NOMO-1 treated with DMSO at 0.1 percent for 48 hours (cell line): ENCODE results near the gene TIAL1.
"Not testable (repeated sequence)": the region's sequence is repeated elsewhere in the genome, so short reads cannot be mapped to it uniquely, and the experiment has no call there.

Source experiments
- DNase-seq: peaks from one replicate; lab custom pipeline; 2025; ENCODE audit not compliant: unreplicated experiment; lab: John Stamatoyannopoulos, UW

TIAL1 gene

GRCh38 chr10:119614686-119615085 lies 17.9 kb upstream of the TIAL1 start:
- no peak for DNase-seq

- DNase-seq = no peak
Measured at GRCh38 chr10:119613741-119614140, 17.0 kb upstream of the TIAL1 start.

- DNase-seq = no peak
Measured at GRCh38 chr10:119611433-119611832, 14.7 kb upstream of the TIAL1 start.

- DNase-seq = no peak
Measured at GRCh38 chr10:119609516-119609915, 12.8 kb upstream of the TIAL1 start.

GRCh38 chr10:119608316-119609155 lies 11.8 kb upstream of the TIAL1 start:
- DNase-seq = no peak

GRCh38 chr10:119604468-119604867 lies 7.7 kb upstream of the TIAL1 start:
- DNase-seq = no peak

DNA sequence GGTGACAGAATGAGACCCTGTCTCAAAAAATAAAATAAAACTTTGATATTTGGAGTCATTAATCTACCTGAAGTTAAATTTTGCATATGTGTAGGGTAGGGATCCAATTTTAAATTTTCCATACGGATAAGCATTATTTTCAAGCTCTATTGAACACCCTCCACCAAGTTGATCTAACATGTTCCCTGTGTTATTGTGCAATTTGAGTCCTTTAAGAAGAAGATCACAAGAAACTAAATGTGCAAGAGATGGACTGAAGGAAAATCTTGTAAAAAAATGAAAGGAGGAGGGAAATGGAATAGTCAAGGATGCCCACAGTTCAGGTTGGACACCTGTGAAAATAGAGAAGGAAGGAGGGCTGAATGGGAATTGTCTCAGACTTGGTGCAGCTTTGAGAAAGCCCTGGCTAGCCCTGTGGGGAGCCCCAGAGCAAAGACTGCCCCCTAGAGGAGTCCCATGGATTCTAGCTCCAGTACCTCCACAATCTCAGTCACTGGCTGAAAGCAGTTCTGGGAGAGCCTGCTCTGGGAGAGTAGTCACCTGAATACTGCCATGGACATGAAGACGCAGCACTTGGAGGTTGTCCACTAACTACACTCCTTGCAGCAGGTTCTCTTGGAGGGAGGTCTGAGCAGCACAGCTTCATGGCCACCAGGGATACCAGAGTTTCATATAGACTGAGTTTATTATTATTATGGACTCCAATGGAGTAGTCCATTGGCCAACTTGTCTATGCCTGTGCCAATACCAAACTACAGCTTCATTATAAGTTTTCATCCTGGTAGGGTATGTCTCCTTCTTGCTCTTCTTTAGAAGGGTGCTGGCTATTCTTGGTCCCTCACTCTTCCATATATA lies 5.7 kb upstream of the TIAL1 start:
- peak; percentile 29 for DNase-seq

GRCh38 chr10:119598397-119598796 lies 1.6 kb upstream of the TIAL1 start:
- no peak for DNase-seq

GRCh38 chr10:119597405-119598186 lies 832 bp upstream of the TIAL1 start:
- no peak for DNase-seq

GRCh38 chr10:119595676-119596515 lies 868 bp downstream of the TIAL1 start:
- DNase-seq = no peak

- DNase-seq = no peak
Measured at GRCh38 chr10:119595134-119595675, 1.6 kb downstream of the TIAL1 start.

- DNase-seq = no peak
Measured at GRCh38 chr10:119588071-119588470, 8.7 kb downstream of the TIAL1 start.

GRCh38 chr10:119578355-119578754 lies 18.4 kb downstream of the TIAL1 start:
- no peak for DNase-seq

GRCh38 chr10:119575991-119576390 lies 20.8 kb downstream of the TIAL1 start:
- DNase-seq = no peak

DNA sequence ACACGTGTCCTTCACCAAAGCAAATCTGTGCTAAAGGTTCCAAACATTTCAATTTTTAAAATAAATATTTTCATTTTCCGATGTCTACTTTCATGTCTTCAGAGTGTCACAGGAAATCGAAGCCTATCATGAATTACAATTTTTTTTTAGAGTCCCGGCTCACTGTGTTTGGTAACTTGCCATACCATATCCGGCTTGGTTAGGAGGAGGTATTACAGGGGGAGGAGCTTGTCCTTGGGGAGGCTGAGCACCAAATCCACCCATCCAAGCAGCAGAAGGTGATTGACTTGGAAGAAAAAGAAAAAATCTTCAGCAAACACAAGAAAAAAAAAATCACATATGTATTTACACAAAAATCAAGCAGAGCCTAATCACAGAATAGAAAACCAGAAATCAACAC lies 21.3 kb downstream of the TIAL1 start:
- DNase-seq = no peak

DNA sequence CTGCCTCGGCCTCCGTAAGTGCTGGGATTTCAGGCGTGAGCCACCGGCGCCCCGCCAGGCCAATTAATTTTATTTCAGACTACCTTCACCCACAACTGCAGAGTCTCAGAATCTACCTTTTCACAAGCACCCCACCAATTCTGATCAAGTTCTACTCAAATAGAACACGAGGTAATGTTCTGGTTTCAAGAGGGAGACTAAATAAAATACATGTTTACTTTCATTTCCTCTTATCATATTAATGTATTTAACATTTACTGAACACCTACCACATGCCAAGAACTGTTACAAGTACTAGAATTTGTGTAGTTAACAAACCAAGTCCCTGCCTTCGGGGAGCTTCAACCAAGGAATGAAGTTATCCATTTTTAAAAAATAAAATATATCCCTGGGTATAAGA lies 28.8 kb downstream of the TIAL1 start:
- DNase-seq = no peak

GRCh38 chr10:119562097-119562496 lies 34.7 kb downstream of the TIAL1 start:
- no peak for DNase-seq

DNA sequence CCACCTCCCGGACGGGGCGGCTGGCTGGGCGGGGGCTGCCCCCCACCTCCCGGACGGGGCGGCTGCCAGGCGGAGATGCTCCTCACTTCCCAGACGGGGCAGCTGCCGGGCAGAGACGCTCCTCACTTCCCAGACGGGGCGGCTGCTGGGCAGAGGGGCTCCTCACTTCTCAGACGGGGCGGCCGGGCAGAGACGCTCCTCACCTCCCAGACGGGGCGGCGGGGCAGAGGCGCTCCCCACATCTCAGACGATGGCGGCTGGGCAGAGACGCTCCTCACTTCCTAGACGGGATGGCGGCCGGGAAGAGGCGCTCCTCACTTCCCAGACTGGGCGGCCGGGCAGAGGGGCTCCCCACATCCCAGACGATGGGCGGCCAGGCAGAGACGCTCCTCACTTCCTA lies 37.3 kb downstream of the TIAL1 start:
- not testable (repeated sequence) for DNase-seq

DNA sequence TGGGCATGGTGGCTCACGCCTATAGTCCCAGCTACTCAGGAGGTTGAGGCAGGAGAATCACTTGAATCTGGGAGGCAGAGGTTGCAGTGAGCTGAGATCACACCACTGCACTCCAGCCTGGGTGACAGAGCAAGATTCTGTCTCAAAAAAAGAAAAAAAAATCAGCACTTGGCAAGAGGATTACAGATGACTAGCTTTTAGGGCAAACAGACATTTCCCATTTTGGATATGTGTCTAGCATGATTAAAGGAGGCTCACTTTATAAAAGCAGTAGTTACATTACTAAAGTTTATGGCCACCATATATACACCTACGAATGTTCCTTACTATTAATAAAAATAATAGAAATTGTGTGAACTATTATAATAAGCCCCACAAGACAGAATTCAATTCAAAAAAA lies 40.7 kb downstream of the TIAL1 start:
- not testable (repeated sequence) for DNase-seq

- no peak for DNase-seq
Measured at GRCh38 chr10:119555178-119555784, 41.5 kb downstream of the TIAL1 start.
